Activated CD8-positive, alpha-beta T cell treated with anti-CD3 and anti-CD28 coated beads for 36 hours (primary cell): Measurements from ENCODE around the gene ZBTB21. TPM values are rescaled to one million over a fixed set of nuclear protein-coding genes. Genes with fewer than 3 reads are reported as not detected.

Source experiments
- ATAC-seq: fragments of 200-7000 bp; cut with Tn5 transposase; one replicate; pipeline ENCODE4 v1.10.0; 2021; ENCODE audit warnings: mild to moderate bottlenecking, moderate library complexity
- CTCF ChIA-PET: fragments of 350-600 bp; sonication (Branson Sonifier 250); formaldehyde crosslinking; loops from one replicate; lab custom pipeline; 2021; ENCODE audit warnings: antibody characterized with exemption; lab: Charles Lee
- POLR2A ChIA-PET: fragments of 350-600 bp; sonication (Branson Sonifier 250); formaldehyde crosslinking; loops from one replicate; lab custom pipeline; 2021; ENCODE audit warnings: antibody characterized with exemption; lab: Charles Lee
- DNase-seq: peaks from one replicate; pipeline ENCODE4 v3.0.0-alpha.2; 2020
- H3K27ac Mint-ChIP-seq: one replicate; pipeline ENCODE4 v1.8.0; 2021; ENCODE audit warnings: mild to moderate bottlenecking, mixed read lengths
- H3K27me3 Mint-ChIP-seq: one replicate; pipeline ENCODE4 v1.8.0; 2021; ENCODE audit warnings: mixed read lengths
- H3K36me3 Mint-ChIP-seq: one replicate; pipeline ENCODE4 v1.8.0; 2021; ENCODE audit warnings: low read depth, mixed read lengths
- H3K4me1 Mint-ChIP-seq: one replicate; pipeline ENCODE4 v1.8.0; 2021; ENCODE audit warnings: low read depth, mixed read lengths
- H3K4me3 Mint-ChIP-seq: one replicate; pipeline ENCODE4 v1.8.0; 2021; ENCODE audit warnings: mild to moderate bottlenecking, moderate library complexity, mixed read lengths
- H3K9me3 Mint-ChIP-seq: one replicate; pipeline ENCODE4 v1.8.0; 2021; ENCODE audit warnings: mixed read lengths
- CTCF ChIP-seq: fragments of 200-600 bp; IDR thresholded peaks from one replicate; pipeline ENCODE4 v1.8.0; 2022; ENCODE audit warnings: antibody characterized with exemption, mild to moderate bottlenecking
- intact Hi-C: fragments of 100-400 bp; cut with micrococcal nuclease; formaldehyde crosslinking; loops from one replicate; pipeline ENCODE4 v1.10.0; 2022
- total RNA-seq, 2 experiments: library from RNA; stranded (reverse); gene quantifications; one replicate each; pipeline ENCODE4 v1.2.3, GENCODE V29; 2021

ZBTB21 gene
- total RNA-seq, 2 experiments from 2014 or later = 29.6 to 29.7 TPM

GRCh38 chr21:41943851-41944250 lies 66.3 kb downstream of the ZBTB21 start:
- TF ChIP-seq CTCF = no peak
- H3K27me3 Mint-ChIP-seq = no peaks in the 10 kb centered on the region
- ChIA-PET CTCF (interaction anchor here (1.7 kb wide), 1 partner anchor 127 kb away, joined by 5 read pairs; no protein-coding TSS in a partner anchor), POLR2A (interaction anchor here (0.5 to 0.9 kb wide), 3 partner anchors 8 to 165 kb away, joined by 3 read pairs; no protein-coding TSS in a partner anchor)
- intact Hi-C loops = no loop called here
- ATAC-seq (no peak), DNase-seq (no peak)
- H3K9me3 Mint-ChIP-seq = no peaks in the 10 kb centered on the region
- H3K27ac Mint-ChIP-seq = no peak overlapping the region
- H3K4me1 Mint-ChIP-seq = no peaks in the 10 kb centered on the region
- H3K4me3 Mint-ChIP-seq = no peak overlapping the region
- H3K36me3 Mint-ChIP-seq = no peaks in the 10 kb centered on the region

DNA sequence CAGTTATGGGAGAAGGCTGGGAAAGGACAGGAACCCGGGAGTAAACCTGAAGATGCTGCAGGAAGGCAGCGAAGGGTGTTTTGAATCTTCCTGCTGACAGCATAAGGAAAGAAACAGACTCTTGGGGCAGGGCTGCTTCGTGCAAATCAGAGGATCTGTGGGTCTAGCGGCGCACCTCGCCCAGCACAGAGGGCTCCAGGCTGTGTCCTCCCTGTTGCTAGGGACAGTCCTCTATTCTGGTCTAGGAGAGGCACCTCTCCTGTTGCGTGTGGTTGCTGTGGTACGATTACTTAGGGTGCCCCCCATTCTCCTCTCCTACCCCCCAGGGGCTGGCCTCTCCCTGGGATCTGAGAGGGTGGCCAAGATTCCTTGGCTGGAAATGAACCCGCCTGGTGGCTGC lies 67.7 kb downstream of the ZBTB21 start:
- POLR2A ChIA-PET = no interaction called here
- ATAC-seq (no peak), DNase-seq (no peak)
- intact Hi-C loops = no loop called here
- no peaks in the 10 kb centered on the region for H3K4me1 Mint-ChIP-seq
- no peak overlapping the region for H3K27ac Mint-ChIP-seq
- no peaks in the 10 kb centered on the region for H3K36me3 Mint-ChIP-seq
- TF ChIP-seq CTCF = no peak
- H3K27me3 Mint-ChIP-seq = no peaks in the 10 kb centered on the region
- H3K4me3 Mint-ChIP-seq = no peak overlapping the region
- CTCF ChIA-PET = interaction anchor here (1.7 kb wide), 1 partner anchor 126 kb away, joined by 5 read pairs; no protein-coding TSS in a partner anchor
- H3K9me3 Mint-ChIP-seq = no peaks in the 10 kb centered on the region

GRCh38 chr21:41941941-41942340 lies 68.2 kb downstream of the ZBTB21 start:
- ATAC-seq (no peak), DNase-seq (no peak)
- H3K4me1 Mint-ChIP-seq = no peaks in the 10 kb centered on the region
- CTCF ChIA-PET = no interaction called here
- H3K27ac Mint-ChIP-seq = no peak overlapping the region
- no peaks in the 10 kb centered on the region for H3K27me3 Mint-ChIP-seq
- no peaks in the 10 kb centered on the region for H3K36me3 Mint-ChIP-seq
- H3K9me3 Mint-ChIP-seq = no peaks in the 10 kb centered on the region
- POLR2A ChIA-PET = interaction anchor here (1.1 to 1.5 kb wide), 2 partner anchors 8 to 16 kb away, joined by 3 to 5 read pairs; no protein-coding TSS in a partner anchor
- no peak for TF ChIP-seq CTCF
- H3K4me3 Mint-ChIP-seq = no peak overlapping the region
- intact Hi-C loops = no loop called here

GRCh38 chr21:41940431-41940830 lies 69.7 kb downstream of the ZBTB21 start:
- H3K4me1 Mint-ChIP-seq = no peaks in the 10 kb centered on the region
- ChIA-PET POLR2A (interaction anchor here (1.1 to 1.5 kb wide), 2 partner anchors 14 to 23 kb away, joined by 4 to 5 read pairs; no protein-coding TSS in a partner anchor), CTCF (no interaction called here)
- TF ChIP-seq CTCF = no peak
- intact Hi-C loops = no loop called here
- H3K36me3 Mint-ChIP-seq = no peaks in the 10 kb centered on the region
- DNase-seq (no peak), ATAC-seq (no peak)
- no peak overlapping the region for H3K4me3 Mint-ChIP-seq
- H3K27ac Mint-ChIP-seq = no peak overlapping the region
- no peaks in the 10 kb centered on the region for H3K27me3 Mint-ChIP-seq
- H3K9me3 Mint-ChIP-seq = no peaks in the 10 kb centered on the region

- H3K9me3 Mint-ChIP-seq = no peaks in the 10 kb centered on the region
- no peaks in the 10 kb centered on the region for H3K4me1 Mint-ChIP-seq
- H3K4me3 Mint-ChIP-seq = no peak overlapping the region
- intact Hi-C loops = no loop called here
- H3K27me3 Mint-ChIP-seq = no peaks in the 10 kb centered on the region
- ATAC-seq (no peak), DNase-seq (no peak)
- CTCF ChIA-PET = no interaction called here
- POLR2A ChIA-PET = no interaction called here
- H3K27ac Mint-ChIP-seq = no peak overlapping the region
- no peaks in the 10 kb centered on the region for H3K36me3 Mint-ChIP-seq
- no peak for TF ChIP-seq CTCF
These were observed 70.8 kb downstream of the ZBTB21 start for GRCh38 chr21:41939391-41939790.

Other genes with a start within 250 kb of the ZBTB21 start
- under 1 TPM; 0.65 to 0.76 TPM for gene RIPK4, start 243.3 kb downstream of the ZBTB21 start, total RNA-seq
- gene PRDM15, start 131.0 kb downstream of the ZBTB21 start, total RNA-seq = 10 to 100 TPM; 13.2 to 14.5 TPM
- 1 to 10 TPM; 6.2 to 7.1 TPM for gene C2CD2, start 56.3 kb downstream of the ZBTB21 start, total RNA-seq
- gene UMODL1, start 61.0 kb upstream of the ZBTB21 start, total RNA-seq = not detected
- 10 to 100 TPM; 12.1 to 12.7 TPM for gene ABCG1, start 208.8 kb upstream of the ZBTB21 start, total RNA-seq